ENCODE results near the gene TMA7.

GRCh38 chr3:48430708-48431101 is 9.4 kb upstream of the TMA7 start:
- TF ChIP-seq POLR2AphosphoS5 (IDR thresholded peaks at IDR 0.05; ENCODE audit: low read depth, low read length): no peak
- TF ChIP-seq POLR2A (IDR thresholded peaks at IDR 0.05; ENCODE audit: low read depth, low read length): no peak
- no peak for TF ChIP-seq TAF1 (IDR thresholded peaks at IDR 0.05; ENCODE audit: borderline replicate concordance, low read depth, low read length)

All from GM12892 (cell line).